ENCODE data around the gene KAZN. TPM values are rescaled to one million over a fixed set of nuclear protein-coding genes. Genes with fewer than 3 reads are reported as not detected.

The KAZN gene
- total RNA-seq, 1 experiment from 2014 or later, result 2.4 TPM

- DNase-seq, result no peak
- ChIA-PET CTCF (no interaction called here), POLR2A (no interaction called here)
- Mint-ChIP-seq H3K27me3 (ENCODE audit: insufficient read depth, unreplicated experiment) (no peaks in the 10 kb centered on the region), H3K27ac (ENCODE audit: unreplicated experiment) (no peak overlapping the region), H3K4me1 (ENCODE audit: low read depth, unreplicated experiment) (no peaks in the 10 kb centered on the region), H3K36me3 (ENCODE audit: insufficient read depth, unreplicated experiment) (no peaks in the 10 kb centered on the region), H3K4me3 (ENCODE audit: unreplicated experiment) (no peak overlapping the region), H3K9me3 (ENCODE audit: unreplicated experiment) (no peaks in the 10 kb centered on the region)
- no peaks in the 10 kb centered on the region for H3K36me3 ChIP-seq (ENCODE audit: control insufficient read depth, insufficient read depth, low read length)
- H3K4me1 ChIP-seq, result no peaks in the 10 kb centered on the region
- H3K27me3 ChIP-seq (replicated peaks; ENCODE audit: control insufficient read depth, insufficient read depth, low read length), result no peaks in the 10 kb centered on the region
- no peak overlapping the region for H3K4me3 ChIP-seq (ENCODE audit: low read depth, low read length)
- no peaks in the 10 kb centered on the region for H3K9me3 ChIP-seq
- no TSS peak for BruUV-seq (replicated peaks)
- no peak for TF ChIP-seq CTCF (IDR thresholded peaks at IDR 0.05; ENCODE audit: insufficient read depth in 1 of 2, low read depth in 1 of 2, low read length in 1 of 2, severe bottlenecking in 1 of 2, unreplicated experiment in 1 of 2)
- intact Hi-C loops (cut with micrococcal nuclease; ENCODE audit: unreplicated experiment), result no loop called here
Observed at GRCh38 chr1:14642712-14643111, 44.2 kb downstream of the KAZN start.

GRCh38 chr1:14646973-14647372, 48.5 kb downstream of the KAZN start:
- ChIA-PET POLR2A (no interaction called here), CTCF (no interaction called here)
- DNase-seq, result no peak
- no peaks in the 10 kb centered on the region for H3K9me3 ChIP-seq
- Mint-ChIP-seq H3K4me1 (ENCODE audit: low read depth, unreplicated experiment) (no peaks in the 10 kb centered on the region), H3K9me3 (ENCODE audit: unreplicated experiment) (no peaks in the 10 kb centered on the region), H3K27ac (ENCODE audit: unreplicated experiment) (no peak overlapping the region), H3K27me3 (ENCODE audit: insufficient read depth, unreplicated experiment) (no peaks in the 10 kb centered on the region), H3K4me3 (ENCODE audit: unreplicated experiment) (no peak overlapping the region), H3K36me3 (ENCODE audit: insufficient read depth, unreplicated experiment) (no peaks in the 10 kb centered on the region)
- H3K4me3 ChIP-seq (ENCODE audit: low read depth, low read length), result no peak overlapping the region
- no peaks in the 10 kb centered on the region for H3K27me3 ChIP-seq (replicated peaks; ENCODE audit: control insufficient read depth, insufficient read depth, low read length)
- H3K4me1 ChIP-seq, result no peaks in the 10 kb centered on the region
- no peaks in the 10 kb centered on the region for H3K36me3 ChIP-seq (ENCODE audit: control insufficient read depth, insufficient read depth, low read length)
- intact Hi-C loops (cut with micrococcal nuclease; ENCODE audit: unreplicated experiment), result no loop called here
- no peak for TF ChIP-seq CTCF (IDR thresholded peaks at IDR 0.05; ENCODE audit: insufficient read depth in 1 of 2, low read depth in 1 of 2, low read length in 1 of 2, severe bottlenecking in 1 of 2, unreplicated experiment in 1 of 2)
- no TSS peak for BruUV-seq (replicated peaks)

- TF ChIP-seq CTCF (IDR thresholded peaks at IDR 0.05; ENCODE audit: insufficient read depth in 1 of 2, low read depth in 1 of 2, low read length in 1 of 2, severe bottlenecking in 1 of 2, unreplicated experiment in 1 of 2), result no peak
- Histone ChIP-seq H3K4me3 (ENCODE audit: low read depth, low read length) (no peak overlapping the region), H3K4me1 (no peaks in the 10 kb centered on the region), H3K36me3 (ENCODE audit: control insufficient read depth, insufficient read depth, low read length) (no peaks in the 10 kb centered on the region), H3K27me3 (replicated peaks; ENCODE audit: control insufficient read depth, insufficient read depth, low read length) (no peaks in the 10 kb centered on the region), H3K9me3 (no peaks in the 10 kb centered on the region)
- Mint-ChIP-seq H3K27ac (ENCODE audit: unreplicated experiment) (no peak overlapping the region), H3K4me3 (ENCODE audit: unreplicated experiment) (no peak overlapping the region), H3K9me3 (ENCODE audit: unreplicated experiment) (no peaks in the 10 kb centered on the region), H3K4me1 (ENCODE audit: low read depth, unreplicated experiment) (no peaks in the 10 kb centered on the region), H3K36me3 (ENCODE audit: insufficient read depth, unreplicated experiment) (no peaks in the 10 kb centered on the region), H3K27me3 (ENCODE audit: insufficient read depth, unreplicated experiment) (no peaks in the 10 kb centered on the region)
- intact Hi-C loops (cut with micrococcal nuclease; ENCODE audit: unreplicated experiment), result no loop called here
- DNase-seq, result no peak
- no TSS peak for BruUV-seq (replicated peaks)
- CTCF ChIA-PET, result no interaction called here
- POLR2A ChIA-PET, result no interaction called here
Observed at GRCh38 chr1:14647777-14648176, 49.3 kb downstream of the KAZN start.

Measured in Caco-2 (cell line).